CD14-positive monocyte (primary cell): ENCODE data around the gene CEBPG. TPM values are rescaled to one million over a fixed set of nuclear protein-coding genes. Genes with fewer than 3 reads are reported as not detected.

Experiments
- DNase-seq, 3 donors: peaks; one replicate each; pipeline ENCODE4 v3.0.0-alpha.2; 2011 to 2022
- H2AFZ ChIP-seq: 2 replicates; pipeline ENCODE4 v1.6.0; 2012; ENCODE audit warnings: mild to moderate bottlenecking, low read depth, low read length, inconsistent platforms; ENCODE audit not compliant: insufficient read depth, poor library complexity, severe bottlenecking
- H3K27ac ChIP-seq, 2 donors: 1 replicate in 1 of 2; 2 replicates in 1 of 2; pipeline ENCODE4 v1.5.1; 2012 to 2013; ENCODE audit warnings: low read length in 2 of 2, control low read depth in 1 of 2, inconsistent platforms in 1 of 2, low read depth in 1 of 2, mild to moderate bottlenecking in 1 of 2
- H3K27me3 ChIP-seq, 2 donors: one replicate each; pipeline versions ENCODE4 v1.6.0 to v1.6.1; 2011 to 2013; ENCODE audit warnings: low read length in 2 of 2; ENCODE audit not compliant: control insufficient read depth in 2 of 2, insufficient read depth in 2 of 2
- H3K36me3 ChIP-seq, 2 donors: replicated peaks in 1 of 2; 1 replicate in 1 of 2; 2 replicates in 1 of 2; pipeline versions ENCODE4 v1.5.1 to v1.6.1; 2012 to 2013; ENCODE audit warnings: low read length in 2 of 2, control low read depth in 1 of 2, inconsistent platforms in 1 of 2, mild to moderate bottlenecking in 1 of 2; ENCODE audit not compliant: insufficient read depth in 2 of 2, control insufficient read depth in 1 of 2
- H3K4me1 ChIP-seq, 2 donors: 1 replicate in 1 of 2; 2 replicates in 1 of 2; pipeline versions ENCODE4 v1.5.1 to v1.6.1; 2012 to 2013; ENCODE audit warnings: low read length in 2 of 2, control low read depth in 1 of 2, inconsistent platforms in 1 of 2, mild to moderate bottlenecking in 1 of 2, moderate library complexity in 1 of 2; ENCODE audit not compliant: insufficient read depth in 2 of 2, control insufficient read depth in 1 of 2
- H3K4me2 ChIP-seq: replicated peaks from 2 replicates; pipeline ENCODE3; 2012; ENCODE audit warnings: low read length, moderate library complexity, mild to moderate bottlenecking; ENCODE audit not compliant: poor library complexity, severe bottlenecking; ENCODE audit errors: extremely low read depth
- H3K4me3 ChIP-seq, 3 experiments: fragments of 200-600 bp in 1 of 3; sonication (generic) in 1 of 3; replicated peaks in 1 of 3; 1 replicate in 2 of 3; 2 replicates in 1 of 3; pipeline ENCODE4 v1.5.1; 2011 to 2013; ENCODE audit warnings: low read length in 3 of 3, mild to moderate bottlenecking in 3 of 3, control low read depth in 2 of 3, low read depth in 2 of 3, inconsistent platforms in 1 of 3, moderate library complexity in 1 of 3
- H3K79me2 ChIP-seq: 2 replicates; pipeline ENCODE4 v1.6.0; 2012; ENCODE audit warnings: mild to moderate bottlenecking, control low read depth, inconsistent platforms, low read length, moderate library complexity; ENCODE audit not compliant: insufficient read depth
- H3K9ac ChIP-seq: 2 replicates; pipeline ENCODE4 v1.6.0; 2017; ENCODE audit warnings: low read length, mild to moderate bottlenecking; ENCODE audit not compliant: insufficient read depth, poor library complexity, severe bottlenecking
- H3K9me3 ChIP-seq, 2 donors: replicated peaks in 1 of 2; 1 replicate in 1 of 2; 2 replicates in 1 of 2; pipeline versions ENCODE4 v1.5.1 to v1.6.1; 2012 to 2013; ENCODE audit warnings: low read length in 2 of 2, control low read depth in 1 of 2; ENCODE audit not compliant: control insufficient read depth in 1 of 2, insufficient read depth in 1 of 2
- H4K20me1 ChIP-seq: 2 replicates; pipeline ENCODE4 v1.6.0; 2012; ENCODE audit warnings: mild to moderate bottlenecking, low read length, control low read depth, moderate library complexity; ENCODE audit not compliant: insufficient read depth
- H3K27ac Mint-ChIP-seq, 7 donors: one replicate each; pipeline ENCODE4 v1.8.0; 2020; ENCODE audit warnings: mild to moderate bottlenecking in 7 of 7, mixed read lengths in 7 of 7, moderate library complexity in 6 of 7, inconsistent platforms in 2 of 7
- H3K27me3 Mint-ChIP-seq, 3 donors: one replicate each; pipeline ENCODE4 v1.8.0; 2021 to 2022; ENCODE audit warnings: low read depth in 3 of 3, mild to moderate bottlenecking in 3 of 3, mixed read lengths in 3 of 3, moderate library complexity in 3 of 3, inconsistent platforms in 1 of 3
- H3K36me3 Mint-ChIP-seq, 2 donors: one replicate each; pipeline ENCODE4 v1.8.0; 2020; ENCODE audit warnings: mixed read lengths in 2 of 2, inconsistent platforms in 1 of 2, mild to moderate bottlenecking in 1 of 2
- H3K4me1 Mint-ChIP-seq: one replicate; pipeline ENCODE4 v1.8.0; 2020; ENCODE audit warnings: mild to moderate bottlenecking, mixed read lengths
- H3K4me3 Mint-ChIP-seq, 2 donors: one replicate each; pipeline ENCODE4 v1.8.0; 2020; ENCODE audit warnings: mild to moderate bottlenecking in 2 of 2, mixed read lengths in 2 of 2, moderate library complexity in 1 of 2
- H3K9me3 Mint-ChIP-seq, 7 donors: one replicate each; pipeline ENCODE4 v1.8.0; 2020 to 2022; ENCODE audit warnings: mixed read lengths in 7 of 7, mild to moderate bottlenecking in 6 of 7, moderate library complexity in 6 of 7, inconsistent platforms in 2 of 7
- CTCF ChIP-seq: fragments of 200-600 bp; IDR thresholded peaks from one replicate; pipeline ENCODE4 v1.8.0; 2022; ENCODE audit warnings: antibody characterized with exemption, mild to moderate bottlenecking
- WGBS: methylation state at CpG from one replicate; pipeline ENCODE4 v1.1.5; 2013; ENCODE audit warnings: missing lambda C conversion rate; ENCODE audit not compliant: insufficient coverage; 5-methylcytosine and 5-hydroxymethylcytosine counted together
- intact Hi-C, 2 donors: fragments of 100-400 bp; cut with micrococcal nuclease; formaldehyde crosslinking; loops; one replicate each; pipeline versions ENCODE4 v1.15.0 to v1.15.1; 2023
- polyA plus RNA-seq, 3 donors: library from polyadenylated mRNA; depleted of rRNA in 1 of 3; unstranded in 2 of 3; stranded (reverse) in 1 of 3; fragments of 300-500 nt in 2 of 3; fragments of >200 nt in 1 of 3; fragmentation: Illumina TruSeq in 2 of 3; gene quantifications; 1 replicate in 2 of 3; 2 replicates in 1 of 3; pipeline ENCODE4 v1.2.3, GENCODE V29; 2012 to 2021

The CEBPG gene
- polyA plus RNA-seq, 3 donors = 16.8 to 18.3 (median 17.8) TPM

- Histone ChIP-seq H2AFZ (no peak overlapping the region), H3K4me2 (no peak overlapping the region), H3K9me3 (no peaks in the 10 kb centered on the region), H3K79me2 (no peaks in the 10 kb centered on the region), H3K27me3 (no peaks in the 10 kb centered on the region), H3K4me1 (peaks cover 11% of the 10 kb centered on the region in 2 donors), H3K4me3 (no peak overlapping the region), H4K20me1 (no peaks in the 10 kb centered on the region), H3K36me3 (no peaks in the 10 kb centered on the region), H3K27ac (no peak overlapping the region), H3K9ac (no peak overlapping the region)
- Mint-ChIP-seq H3K27me3 (peaks cover 4 to 10% (median 8%) of the 10 kb centered on the region in 3 donors), H3K36me3 (no peaks in the 10 kb centered on the region), H3K4me1 (peaks cover 27% of the 10 kb centered on the region), H3K4me3 (no peak overlapping the region), H3K9me3 (peaks cover 0 to 2% (median 0%) of the 10 kb centered on the region in 7 donors), H3K27ac (peak overlapping the region in 1 of 7 donors; percentile 25)
- intact Hi-C loops = no loop called here
- 90% methylated on average over 2 of the region's 8 CpGs for WGBS
- DNase-seq = peak in 1 of 3 donors; percentile 21
- TF ChIP-seq CTCF = no peak
Observed at GRCh38 chr19:33339016-33339984, 34.2 kb upstream of the CEBPG start.

- Histone ChIP-seq H3K79me2 (no peaks in the 10 kb centered on the region), H4K20me1 (no peaks in the 10 kb centered on the region), H3K27me3 (peaks cover 0 to 2% of the 10 kb centered on the region in 2 donors), H3K9ac (no peak overlapping the region), H3K36me3 (no peaks in the 10 kb centered on the region), H3K4me2 (no peak overlapping the region), H3K4me3 (no peak overlapping the region), H3K9me3 (no peaks in the 10 kb centered on the region), H3K4me1 (peaks cover 8 to 11% of the 10 kb centered on the region in 2 donors), H2AFZ (no peak overlapping the region), H3K27ac (no peak overlapping the region)
- WGBS = 63% methylated on average over 2 of the region's 2 CpGs
- intact Hi-C loops = no loop called here
- peaks cover 6 to 19% (median 17%) of the 10 kb centered on the region in 3 donors for H3K27me3 Mint-ChIP-seq
- no peak overlapping the region for H3K4me3 Mint-ChIP-seq
- no peak for TF ChIP-seq CTCF
- H3K9me3 Mint-ChIP-seq = peaks cover 0 to 2% (median 0%) of the 10 kb centered on the region in 7 donors
- no peaks in the 10 kb centered on the region for H3K36me3 Mint-ChIP-seq
- peak overlapping the region in 1 of 7 donors; percentile 43 for H3K27ac Mint-ChIP-seq
- DNase-seq = no peak
- H3K4me1 Mint-ChIP-seq = peaks cover 28% of the 10 kb centered on the region
Observed at GRCh38 chr19:33340991-33341390, 32.5 kb upstream of the CEBPG start.
